SJSA1 (cell line): Measurements from ENCODE around the gene HBEGF. TPM values are rescaled to one million over a fixed set of nuclear protein-coding genes. Genes with fewer than 3 reads are reported as not detected.

Experiments used
- DNase-seq, 2 experiments: peaks; one replicate each; pipeline ENCODE4 v3.0.0-alpha.2; 2015 to 2020; ENCODE audit warnings: low spot score in 2 of 2, low read depth in 1 of 2
- H3K27ac ChIP-seq: fragments of 250-450 bp; sonication (Bioruptor Pico); 2 replicates; pipeline ENCODE4 v1.5.1; 2020; ENCODE audit warnings: mild to moderate bottlenecking, moderate library complexity
- H3K27me3 ChIP-seq: fragments of 250-450 bp; sonication (Bioruptor Pico); replicated peaks from 2 replicates; pipeline ENCODE4 v1.5.1; 2020; ENCODE audit warnings: mild to moderate bottlenecking, moderate library complexity
- H3K36me3 ChIP-seq: fragments of 250-450 bp; sonication (Bioruptor Pico); 2 replicates; pipeline ENCODE4 v1.5.1; 2020; ENCODE audit warnings: mild to moderate bottlenecking
- H3K4me1 ChIP-seq: fragments of 250-450 bp; sonication (Bioruptor Pico); replicated peaks from 2 replicates; pipeline ENCODE4 v1.6.1; 2021; ENCODE audit warnings: mild to moderate bottlenecking
- H3K4me3 ChIP-seq: fragments of 250-450 bp; sonication (Bioruptor Pico); 2 replicates; pipeline ENCODE4 v1.5.1; 2020; ENCODE audit warnings: mild to moderate bottlenecking
- H3K9me3 ChIP-seq: fragments of 250-450 bp; sonication (Bioruptor Pico); replicated peaks from 2 replicates; pipeline ENCODE4 v1.5.1; 2020; ENCODE audit warnings: mild to moderate bottlenecking
- total RNA-seq: library from RNA; depleted of rRNA; stranded (reverse); fragments of >200 nt; shearing (Covaris generic); gene quantifications from 2 replicates; pipeline ENCODE4 v1.2.3, GENCODE V29; 2014

HBEGF gene
- total RNA-seq, 1 experiment from 2014 or later = 44.2 TPM

- H3K4me1 ChIP-seq = peaks cover 67% of the 10 kb centered on the region
- H3K9me3 ChIP-seq = no peaks in the 10 kb centered on the region
- DNase-seq = peak in 1 of 2 experiments; percentile 85
- H3K27ac ChIP-seq = peak overlapping the region; percentile 41
- no peak overlapping the region for H3K4me3 ChIP-seq
- H3K36me3 ChIP-seq = peaks cover 34% of the 10 kb centered on the region
- H3K27me3 ChIP-seq = no peaks in the 10 kb centered on the region
Measured at GRCh38 chr5:140298183-140298601, 48.2 kb downstream of the HBEGF start.

GRCh38 chr5:140297283-140297682 lies 49.1 kb downstream of the HBEGF start:
- DNase-seq = no peak
- no peaks in the 10 kb centered on the region for H3K9me3 ChIP-seq
- H3K4me1 ChIP-seq = peaks cover 76% of the 10 kb centered on the region
- H3K27me3 ChIP-seq = no peaks in the 10 kb centered on the region
- H3K27ac ChIP-seq = peak overlapping the region; percentile 41; the same call in 1 of the 2 replicates
- H3K4me3 ChIP-seq = no peak overlapping the region
- H3K36me3 ChIP-seq = peaks cover 34% of the 10 kb centered on the region

DNA sequence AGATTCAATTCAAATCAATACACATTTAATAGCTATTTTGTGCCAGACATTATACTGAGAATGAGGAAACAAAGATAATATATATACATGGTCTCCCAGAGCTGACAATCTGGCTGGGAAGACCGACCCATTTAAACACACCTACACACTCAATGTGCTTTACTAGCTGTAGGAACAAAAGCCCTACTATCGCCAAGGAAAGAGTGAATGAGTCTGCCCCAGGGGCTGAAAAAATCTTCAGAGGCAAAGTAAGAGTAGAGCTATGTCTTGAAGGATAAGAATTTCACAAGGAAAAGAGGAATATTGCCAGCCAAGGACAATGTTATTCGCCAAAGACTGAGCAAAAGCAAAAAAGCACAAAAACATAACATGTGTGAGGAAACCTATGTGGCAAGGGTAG lies 50.1 kb downstream of the HBEGF start:
- H3K36me3 ChIP-seq = peaks cover 33% of the 10 kb centered on the region
- H3K27ac ChIP-seq = no peak overlapping the region
- H3K4me1 ChIP-seq = peaks cover 70% of the 10 kb centered on the region
- no peaks in the 10 kb centered on the region for H3K27me3 ChIP-seq
- H3K9me3 ChIP-seq = no peaks in the 10 kb centered on the region
- no peak overlapping the region for H3K4me3 ChIP-seq
- DNase-seq = no peak

GRCh38 chr5:140295414-140295813 lies 51.0 kb downstream of the HBEGF start:
- H3K4me1 ChIP-seq = peaks cover 67% of the 10 kb centered on the region
- no peaks in the 10 kb centered on the region for H3K9me3 ChIP-seq
- no peak overlapping the region for H3K27ac ChIP-seq
- peak; percentile 88 to 91 for DNase-seq
- no peaks in the 10 kb centered on the region for H3K27me3 ChIP-seq
- H3K36me3 ChIP-seq = peaks cover 27% of the 10 kb centered on the region
- no peak overlapping the region for H3K4me3 ChIP-seq

DNA sequence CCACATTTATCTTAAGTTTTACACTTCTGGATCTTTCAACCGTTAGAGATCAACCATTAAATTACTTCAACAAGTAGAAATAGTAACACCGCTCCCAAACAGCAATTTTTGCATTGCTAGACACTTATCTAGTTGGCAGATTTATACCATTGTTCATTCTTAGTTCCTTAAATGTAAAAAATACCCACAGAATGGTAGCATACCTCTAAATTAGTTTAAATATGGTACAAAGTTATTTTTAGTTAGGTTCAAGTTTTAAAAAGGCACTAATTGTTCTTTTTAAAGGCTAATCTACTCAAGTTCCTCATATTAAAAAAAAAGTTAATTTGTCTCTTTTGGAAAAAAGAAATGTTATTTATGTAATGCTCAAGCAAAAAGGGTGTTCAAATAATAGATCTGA lies 51.6 kb downstream of the HBEGF start:
- H3K27ac ChIP-seq = peak overlapping the region; percentile 7; the same call in 1 of the 2 replicates

GRCh38 chr5:140293849-140294100 lies 52.6 kb downstream of the HBEGF start:
- no peak for DNase-seq
- Histone ChIP-seq H3K4me1 (peaks cover 62% of the 10 kb centered on the region), H3K9me3 (no peaks in the 10 kb centered on the region), H3K27ac (peak overlapping the region; percentile 4; the same call in 1 of the 2 replicates), H3K4me3 (no peak overlapping the region), H3K27me3 (no peaks in the 10 kb centered on the region), H3K36me3 (peaks cover 16% of the 10 kb centered on the region)

More for the DNA sequence above, 51.6 kb downstream of the HBEGF start:
- H3K4me3 ChIP-seq = no peak overlapping the region
- H3K9me3 ChIP-seq = no peaks in the 10 kb centered on the region
- H3K36me3 ChIP-seq = peaks cover 22% of the 10 kb centered on the region
- DNase-seq = no peak
- H3K4me1 ChIP-seq = peaks cover 67% of the 10 kb centered on the region
- no peaks in the 10 kb centered on the region for H3K27me3 ChIP-seq

GRCh38 chr5:140293091-140293848 lies 53.1 kb downstream of the HBEGF start:
- peak overlapping the region; percentile 8 for H3K27ac ChIP-seq
- peak in 1 of 2 experiments; percentile 29 for DNase-seq
- peaks cover 15% of the 10 kb centered on the region; the same call in 1 of the 2 replicates for H3K36me3 ChIP-seq

DNA sequence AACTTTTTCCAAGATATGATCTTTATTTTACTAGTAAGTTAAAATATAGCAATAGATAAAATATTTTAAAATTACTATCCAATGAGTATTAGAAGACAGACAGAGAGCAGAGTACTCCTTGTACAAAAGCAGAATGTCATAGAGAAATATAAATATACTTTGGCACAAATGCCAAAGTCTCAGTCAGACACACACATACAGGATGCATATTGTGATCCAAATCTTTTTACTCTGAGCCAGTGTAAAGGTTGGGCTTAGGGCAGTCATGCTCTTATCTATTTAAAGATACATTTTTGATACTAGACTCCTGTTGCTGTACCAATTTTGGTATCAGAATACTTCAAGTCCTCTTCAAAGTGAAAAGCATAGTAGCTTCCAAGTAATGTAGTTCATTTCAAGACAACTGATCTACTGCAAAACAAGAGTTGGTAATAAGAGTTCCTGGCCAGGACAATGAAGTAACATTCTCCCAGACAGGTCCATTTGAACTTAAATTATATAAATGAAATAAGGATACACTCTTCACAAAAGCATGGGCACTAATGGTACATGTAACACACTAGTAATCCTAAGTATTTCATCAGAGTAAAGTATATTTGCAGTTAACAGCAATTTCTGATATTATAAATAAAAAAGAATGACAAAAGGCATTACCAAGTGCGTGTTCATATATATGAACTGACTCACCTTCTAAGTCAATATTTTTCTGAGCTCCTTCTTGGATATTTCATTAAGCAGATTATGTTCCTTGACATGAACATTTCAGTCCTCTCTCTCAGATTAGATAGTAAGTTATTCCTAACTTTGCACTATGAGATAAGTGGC lies 54.0 kb downstream of the HBEGF start:
- DNase-seq = peak in 1 of 2 experiments; percentile 33
- H3K36me3 ChIP-seq = peaks cover 10% of the 10 kb centered on the region; the same call in 1 of the 2 replicates
- H3K4me1 ChIP-seq = peaks cover 50% of the 10 kb centered on the region
- H3K27ac ChIP-seq = peak overlapping the region; percentile 8
- no peaks in the 10 kb centered on the region for H3K9me3 ChIP-seq
- H3K27me3 ChIP-seq = no peaks in the 10 kb centered on the region
- H3K4me3 ChIP-seq = no peak overlapping the region

More at GRCh38 chr5:140293091-140293848, 53.1 kb downstream of the HBEGF start:
- H3K4me3 ChIP-seq = no peak overlapping the region
- no peaks in the 10 kb centered on the region for H3K27me3 ChIP-seq
- no peaks in the 10 kb centered on the region for H3K9me3 ChIP-seq
- peaks cover 57% of the 10 kb centered on the region for H3K4me1 ChIP-seq

- Histone ChIP-seq H3K9me3 (no peaks in the 10 kb centered on the region), H3K27ac (no peak overlapping the region), H3K4me1 (peaks cover 15% of the 10 kb centered on the region), H3K36me3 (0 out of 2 replicates have a peak, but pooled peaks cover 2% of the 10 kb centered on the region), H3K4me3 (no peak overlapping the region), H3K27me3 (no peaks in the 10 kb centered on the region)
- DNase-seq = no peak
Measured at GRCh38 chr5:140287801-140288521, 58.4 kb downstream of the HBEGF start.

DNA sequence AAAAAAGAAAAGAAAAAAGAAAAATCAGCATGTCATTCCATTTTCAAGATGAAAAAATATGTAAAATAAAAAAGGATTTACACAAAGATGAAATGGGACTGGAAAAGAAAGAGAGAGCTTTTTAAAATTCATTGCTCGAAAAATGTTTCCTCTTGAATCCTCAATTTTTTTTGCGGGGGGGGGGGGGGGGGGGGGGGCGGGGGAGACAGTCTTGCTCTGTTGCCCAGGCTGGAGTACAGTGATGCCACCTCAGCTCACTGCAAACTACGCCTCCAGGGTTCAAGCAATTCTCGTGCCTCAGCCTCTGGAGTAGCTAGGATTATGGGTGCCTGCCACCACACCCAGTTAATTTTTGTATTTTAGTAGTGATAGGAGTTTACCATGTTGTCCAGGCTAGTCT lies 60.0 kb downstream of the HBEGF start:
- no peaks in the 10 kb centered on the region for H3K27me3 ChIP-seq
- 0 out of 2 replicates have a peak, but pooled peaks cover 4% of the 10 kb centered on the region for H3K4me1 ChIP-seq
- H3K27ac ChIP-seq = no peak overlapping the region
- peaks cover 4% of the 10 kb centered on the region; the same call in 1 of the 2 replicates for H3K36me3 ChIP-seq
- no peak overlapping the region for H3K4me3 ChIP-seq
- no peaks in the 10 kb centered on the region for H3K9me3 ChIP-seq
- no peak for DNase-seq

DNA sequence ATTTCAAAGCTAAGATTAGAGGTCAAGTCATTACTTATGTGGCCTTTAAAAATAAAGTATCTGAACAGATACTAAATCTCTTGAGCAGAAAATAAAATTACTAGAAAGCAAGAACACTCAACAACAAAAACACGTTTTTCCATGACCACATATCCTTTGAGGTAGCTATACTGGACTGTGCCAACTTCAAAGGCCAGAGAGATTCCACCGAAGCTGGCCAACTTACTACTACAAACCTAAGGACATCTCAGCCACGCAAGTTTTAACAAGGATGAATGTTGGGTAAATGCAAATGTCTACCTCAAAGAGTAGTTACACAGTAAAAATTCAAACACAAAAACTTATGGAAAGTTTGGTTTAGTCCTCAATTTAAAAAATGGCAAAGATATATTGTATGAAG lies 62.4 kb downstream of the HBEGF start:
- H3K4me3 ChIP-seq = no peak overlapping the region
- H3K36me3 ChIP-seq = peaks cover 10% of the 10 kb centered on the region
- no peaks in the 10 kb centered on the region for H3K9me3 ChIP-seq
- no peaks in the 10 kb centered on the region for H3K27me3 ChIP-seq
- 0 out of 2 replicates have a peak, but pooled peaks cover 4% of the 10 kb centered on the region for H3K4me1 ChIP-seq
- DNase-seq = no peak
- no peak overlapping the region for H3K27ac ChIP-seq
